NCI-H446 (cell line): ENCODE results near the gene IFT122.
"Not testable (repeated sequence)": the region's sequence is repeated elsewhere in the genome, so short reads cannot be mapped to it uniquely, and the experiment has no call there.

Experiments
- DNase-seq, 2 experiments: peaks; one replicate each; lab custom pipeline; 2025; lab: John Stamatoyannopoulos, UW

Gene IFT122

DNA sequence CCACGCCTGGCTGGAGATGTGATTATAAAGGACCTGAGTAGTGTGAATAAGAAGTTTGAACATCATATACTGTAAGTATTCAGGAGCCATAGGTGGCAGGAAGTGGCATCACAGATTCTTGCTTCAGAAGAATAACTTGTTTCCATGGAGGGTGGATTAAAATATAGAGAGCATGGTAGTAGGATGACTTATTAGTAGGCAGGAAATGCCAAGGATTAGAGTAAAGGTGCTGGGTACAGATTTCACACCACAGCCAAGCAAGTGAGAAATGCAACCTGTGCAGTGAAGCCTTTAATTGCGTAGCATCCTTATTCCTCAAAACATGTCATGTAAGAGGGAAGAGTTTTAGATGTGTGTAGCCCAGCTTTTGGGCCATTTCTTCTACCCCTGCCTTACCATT is 30.8 kb downstream of the IFT122 start:
- no peak for DNase-seq

DNA sequence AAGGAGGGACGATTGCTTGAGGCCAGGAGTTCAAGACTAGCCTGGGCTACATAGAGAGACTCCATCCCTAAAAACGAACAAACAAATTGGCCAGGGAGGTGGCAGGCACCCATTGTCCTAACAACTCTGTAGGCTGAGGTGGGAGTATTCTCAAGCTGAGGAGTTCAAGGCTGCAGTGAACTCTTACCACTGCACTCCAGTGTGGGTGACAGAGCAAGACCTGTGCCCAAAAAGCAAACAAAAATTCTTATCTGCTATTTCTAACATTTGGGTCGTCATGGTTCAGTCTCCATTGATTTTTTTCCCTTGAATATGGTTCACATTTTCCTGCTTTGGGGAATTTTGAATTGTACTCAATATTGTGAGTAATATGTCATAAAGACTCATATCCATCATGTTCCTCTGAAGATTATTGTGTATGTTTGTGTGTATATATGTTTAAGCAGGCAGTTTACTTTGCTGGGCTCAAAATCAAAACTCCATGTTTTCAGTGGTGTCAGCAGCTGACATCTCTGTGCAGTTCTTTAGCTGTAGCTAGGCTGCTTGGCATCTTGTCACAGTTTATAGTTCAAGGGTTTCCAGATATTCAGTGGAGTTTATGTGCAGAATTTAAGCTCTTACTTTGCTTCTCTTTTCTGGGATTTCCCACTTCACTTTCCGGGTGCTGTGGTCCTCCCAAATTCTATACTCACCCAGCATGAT is 33.2 kb downstream of the IFT122 start:
- no peak for DNase-seq

DNA sequence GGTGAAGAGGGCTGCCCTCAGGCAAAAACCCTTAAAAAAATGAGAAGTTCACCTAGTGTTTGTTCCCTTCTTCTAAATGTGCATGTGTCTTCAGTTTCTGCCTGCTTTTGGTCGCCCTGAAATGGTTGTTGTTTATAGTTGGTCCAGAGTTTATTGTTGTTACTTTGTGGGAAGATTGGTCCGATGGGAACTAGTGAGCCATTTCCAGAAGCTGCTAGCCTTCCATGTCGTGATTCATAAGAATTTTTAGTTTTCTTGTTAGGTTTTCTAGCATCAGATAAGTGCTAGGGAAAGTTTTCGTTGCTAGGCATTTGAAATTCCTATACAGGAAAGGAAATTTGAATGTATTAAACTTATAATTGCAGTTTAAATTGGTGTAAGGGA is 33.7 kb downstream of the IFT122 start:
- no peak for DNase-seq

DNA sequence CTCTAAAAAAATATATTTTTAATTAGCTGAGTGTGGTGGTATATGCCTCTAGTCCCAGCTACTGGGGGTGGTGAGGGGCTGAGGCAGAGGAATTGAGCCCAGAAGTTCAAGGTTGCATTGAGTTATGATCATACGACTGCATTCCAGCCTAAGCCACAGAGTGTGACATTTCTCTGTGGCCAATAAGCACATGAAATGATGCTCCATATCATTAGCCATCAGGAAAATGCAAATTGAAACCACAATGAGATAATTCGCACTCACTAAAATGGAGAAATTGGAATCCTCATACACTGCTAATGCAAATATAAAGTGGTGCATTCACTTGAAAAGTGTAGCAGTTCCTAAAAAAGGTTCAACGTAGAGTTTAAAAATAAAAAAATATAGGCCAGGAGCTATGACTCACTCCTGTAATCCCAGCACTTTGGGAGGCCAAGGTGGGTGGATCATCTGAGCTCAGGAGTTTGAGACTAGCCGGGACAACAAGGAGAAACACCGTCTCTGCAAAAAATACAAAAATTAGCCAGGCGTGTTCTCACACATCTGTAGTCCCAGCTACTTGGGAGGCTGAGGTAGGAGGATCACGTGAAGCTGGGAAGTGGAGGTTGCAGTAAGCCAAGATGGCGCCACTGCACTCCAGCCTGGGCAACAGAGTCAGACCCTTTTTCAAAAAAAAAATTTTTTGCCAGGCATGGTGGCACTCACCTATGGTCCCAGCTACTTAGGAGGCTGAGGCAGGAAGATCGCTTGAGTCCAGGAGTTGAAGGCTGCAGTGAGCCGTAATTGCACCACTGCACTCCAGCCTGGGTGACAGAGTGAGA is 35.2 kb downstream of the IFT122 start:
- no peak for DNase-seq

DNA sequence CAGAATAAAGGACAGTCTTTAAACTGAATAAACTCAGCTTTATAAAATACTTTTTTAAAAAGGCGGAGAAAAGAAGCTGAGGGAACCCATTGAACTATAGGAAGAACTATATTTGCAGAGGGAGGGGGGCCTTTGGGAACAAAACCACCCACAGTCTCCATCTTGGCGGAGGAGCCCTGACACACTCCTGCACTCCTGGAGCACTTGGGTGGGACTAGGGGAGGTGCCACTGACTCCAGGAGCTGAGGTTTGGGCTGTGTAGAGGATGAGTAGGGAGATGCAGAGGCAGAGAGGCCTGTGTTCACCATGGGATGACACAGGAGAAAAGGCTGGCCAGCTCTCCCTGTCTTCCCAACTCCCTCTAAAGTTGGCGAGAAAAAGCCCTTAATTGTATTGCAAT is 35.8 kb downstream of the IFT122 start:
- DNase-seq, result no peak

DNA sequence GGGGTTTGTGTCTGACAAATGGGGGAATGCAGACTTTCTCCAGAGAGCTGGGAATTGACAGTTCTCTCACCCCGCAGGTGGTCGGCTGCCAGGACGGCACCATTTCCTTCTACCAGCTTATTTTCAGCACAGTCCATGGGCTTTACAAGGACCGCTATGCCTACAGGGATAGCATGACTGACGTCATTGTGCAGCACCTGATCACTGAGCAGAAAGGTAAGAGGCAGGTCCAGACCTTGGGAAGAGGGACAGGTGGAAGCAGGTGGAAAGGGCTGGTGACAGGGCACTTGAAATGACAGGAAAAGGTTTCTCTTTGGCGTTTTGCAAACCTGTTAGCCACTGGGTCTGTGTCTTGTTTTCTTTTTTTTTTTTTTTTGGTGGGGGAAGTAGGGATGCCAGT is 36.6 kb downstream of the IFT122 start:
- no peak for DNase-seq

DNA sequence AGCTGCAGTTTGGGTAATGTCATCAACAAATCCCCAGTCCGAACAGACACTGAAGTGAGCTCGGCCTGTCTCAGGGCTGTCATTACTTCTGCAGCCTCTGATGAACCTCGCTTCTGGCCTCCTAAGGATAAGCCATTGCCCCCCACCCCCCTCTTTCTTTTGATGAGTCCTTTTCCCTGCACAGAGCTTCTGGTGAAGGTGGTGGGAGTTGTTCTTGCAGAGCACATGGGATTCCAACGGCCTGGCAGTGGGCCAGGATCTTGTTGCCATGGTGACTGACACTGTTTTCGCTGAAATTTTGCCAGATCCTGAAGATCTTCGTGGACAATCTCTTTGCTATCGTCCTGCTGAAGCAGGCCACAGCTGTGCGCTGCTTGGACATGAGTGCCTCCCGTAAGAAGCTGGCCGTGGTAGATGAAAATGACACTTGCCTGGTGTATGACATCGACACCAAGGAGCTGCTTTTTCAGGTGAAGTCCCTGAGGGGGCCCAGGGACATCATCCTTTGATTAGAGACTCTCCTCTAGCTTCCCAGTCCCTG is 41.3 kb downstream of the IFT122 start:
- DNase-seq, result peak in 1 of 2 experiments; percentile 36

DNA sequence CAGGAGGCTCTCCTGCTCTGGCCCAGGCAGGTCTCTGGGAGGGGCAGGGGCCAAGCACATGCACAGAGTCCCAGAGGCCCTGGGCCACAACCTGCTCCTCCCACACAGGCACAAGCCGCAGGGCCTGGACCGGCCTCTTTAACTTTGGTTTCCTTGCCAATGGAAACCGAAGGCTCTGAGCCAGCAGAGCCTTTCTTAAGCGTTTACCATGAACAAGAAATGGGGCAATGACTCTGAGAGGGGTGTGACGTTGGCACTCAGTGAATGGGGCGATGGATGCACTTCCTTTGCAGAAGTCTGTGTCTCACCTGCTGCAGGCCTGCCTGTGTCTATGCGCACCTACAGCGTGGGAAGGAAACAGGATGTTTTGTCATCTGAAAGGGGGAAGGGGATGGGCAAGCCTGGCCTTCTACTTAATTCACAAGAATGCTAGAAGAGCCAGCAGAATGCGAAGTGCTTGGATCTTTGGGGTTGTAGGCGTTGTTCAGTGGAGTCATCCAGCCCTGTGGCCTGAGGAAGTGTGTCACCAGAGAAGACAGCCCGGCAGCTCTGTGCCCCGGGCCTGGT is 41.8 kb downstream of the IFT122 start:
- DNase-seq, result no peak

DNA sequence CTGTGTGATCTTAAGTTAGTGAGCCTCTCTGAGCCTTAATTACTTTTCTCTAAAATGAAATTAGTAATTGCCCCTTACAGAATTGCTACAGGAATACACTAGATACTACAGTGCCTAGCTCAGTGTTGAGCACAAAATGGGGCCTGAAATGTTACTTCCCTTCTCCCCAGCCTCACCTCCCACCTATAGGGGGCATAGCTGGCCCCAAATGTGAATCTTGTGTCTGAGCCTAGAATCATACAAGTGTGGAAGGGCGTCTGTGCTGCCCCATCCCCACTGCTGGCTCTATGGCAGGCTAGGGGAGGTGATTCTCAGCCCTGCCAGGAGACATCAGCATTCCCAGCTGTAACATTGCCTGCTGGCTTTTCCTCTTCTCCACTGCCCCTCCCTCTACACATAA is 42.7 kb downstream of the IFT122 start:
- no peak for DNase-seq

DNA sequence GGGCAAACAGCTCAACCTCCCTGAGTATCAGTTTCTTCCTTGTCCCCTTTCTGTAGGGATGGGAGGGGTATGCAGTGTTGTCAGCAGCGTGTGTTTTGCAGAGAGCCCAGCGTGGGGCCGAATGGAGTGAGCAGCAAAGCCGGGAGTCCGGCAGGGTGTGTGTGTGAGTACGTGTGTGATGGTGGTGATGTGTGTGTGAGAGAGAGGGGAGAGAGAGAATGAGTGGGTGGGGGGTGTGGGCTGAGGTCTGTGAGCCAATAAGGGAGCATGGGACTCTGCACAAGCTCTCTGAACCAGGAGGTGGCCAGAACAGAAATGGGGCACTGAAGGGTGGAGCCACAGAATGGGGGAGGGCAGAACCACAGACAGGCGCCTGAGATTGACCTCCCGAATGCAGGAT is 43.8 kb downstream of the IFT122 start:
- DNase-seq, result no peak

DNA sequence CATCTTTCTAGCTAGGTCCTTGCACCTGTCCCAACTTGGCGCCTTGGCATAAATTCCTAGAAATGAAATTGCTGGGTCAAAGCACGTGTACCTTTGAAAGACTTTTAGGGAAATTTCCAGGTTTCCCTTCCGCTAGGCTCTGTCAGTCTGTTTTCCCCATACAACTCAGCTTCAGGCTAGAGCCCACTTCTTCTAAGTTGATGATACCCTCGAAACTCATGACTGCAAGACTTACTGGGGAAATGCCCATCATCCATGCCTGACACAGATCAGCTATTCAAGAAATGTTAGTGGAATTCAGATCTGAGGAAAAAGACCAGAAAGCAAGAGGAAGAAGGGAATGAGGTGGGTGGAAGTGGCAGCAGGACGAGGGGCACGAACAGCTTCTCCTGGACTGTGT is 45.1 kb downstream of the IFT122 start:
- not testable (repeated sequence) for DNase-seq

DNA sequence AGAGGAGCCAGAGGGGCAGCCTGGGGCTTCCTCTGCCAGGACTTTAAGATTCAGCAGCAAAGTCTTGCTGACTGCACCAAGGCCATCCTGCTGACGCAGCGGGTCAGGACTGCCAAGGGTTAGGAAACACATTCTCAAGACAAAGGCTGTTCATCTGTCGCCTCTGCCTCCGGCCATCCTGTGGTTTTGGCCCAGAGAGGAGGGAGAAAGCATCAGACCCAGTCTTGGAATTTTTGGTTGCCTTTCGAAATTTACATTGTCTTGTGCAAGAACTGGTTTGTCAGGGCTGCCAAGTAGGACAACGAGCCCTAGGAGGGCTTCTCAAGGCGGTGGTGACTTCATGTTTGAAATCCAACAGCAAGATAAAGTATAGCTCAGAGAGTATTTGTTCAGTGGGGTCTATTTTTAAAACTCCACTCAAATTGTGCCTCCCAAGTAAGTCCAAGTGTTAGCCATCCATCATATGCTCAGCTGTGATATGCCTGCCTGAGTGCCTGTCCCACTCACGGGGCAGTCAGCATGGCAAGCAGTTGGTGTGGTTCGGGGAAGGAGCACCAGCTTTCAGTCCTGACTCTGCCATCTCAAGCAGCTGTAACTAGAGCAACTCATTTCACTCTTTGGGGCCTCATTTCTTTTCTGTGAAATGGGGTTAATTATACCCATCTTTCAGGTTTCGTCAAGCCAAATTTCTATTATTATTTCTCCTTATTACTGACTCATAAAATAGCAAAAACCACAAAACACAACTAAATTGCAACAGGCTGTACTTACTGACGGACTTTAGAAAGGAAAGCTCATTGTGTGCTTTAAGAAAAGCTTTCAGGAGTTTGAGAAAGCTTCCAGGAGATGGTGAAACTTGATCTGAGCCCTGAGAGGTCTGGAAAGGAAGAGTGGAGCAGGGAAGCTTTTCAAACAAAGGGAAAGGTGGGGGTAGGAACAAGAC is 46.0 kb downstream of the IFT122 start:
- no peak for DNase-seq

DNA sequence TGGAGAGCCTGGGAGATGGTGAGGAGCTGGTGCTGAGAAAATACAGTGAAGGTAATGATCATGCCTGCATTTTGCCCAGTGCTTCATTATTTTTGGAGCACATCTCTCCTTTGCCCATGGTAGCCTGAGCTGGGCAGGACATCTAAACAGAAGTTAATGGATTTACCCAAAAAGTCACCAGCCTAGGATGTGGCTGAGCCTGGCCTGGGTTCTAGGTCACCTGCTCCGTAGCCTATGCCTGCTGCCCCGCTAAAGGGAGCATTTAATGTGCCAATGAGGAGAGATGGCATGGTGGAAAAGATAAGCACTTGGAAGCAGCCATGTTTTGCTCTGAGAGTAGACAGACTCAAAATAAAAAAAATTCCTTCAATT is 46.6 kb downstream of the IFT122 start:
- no peak for DNase-seq

DNA sequence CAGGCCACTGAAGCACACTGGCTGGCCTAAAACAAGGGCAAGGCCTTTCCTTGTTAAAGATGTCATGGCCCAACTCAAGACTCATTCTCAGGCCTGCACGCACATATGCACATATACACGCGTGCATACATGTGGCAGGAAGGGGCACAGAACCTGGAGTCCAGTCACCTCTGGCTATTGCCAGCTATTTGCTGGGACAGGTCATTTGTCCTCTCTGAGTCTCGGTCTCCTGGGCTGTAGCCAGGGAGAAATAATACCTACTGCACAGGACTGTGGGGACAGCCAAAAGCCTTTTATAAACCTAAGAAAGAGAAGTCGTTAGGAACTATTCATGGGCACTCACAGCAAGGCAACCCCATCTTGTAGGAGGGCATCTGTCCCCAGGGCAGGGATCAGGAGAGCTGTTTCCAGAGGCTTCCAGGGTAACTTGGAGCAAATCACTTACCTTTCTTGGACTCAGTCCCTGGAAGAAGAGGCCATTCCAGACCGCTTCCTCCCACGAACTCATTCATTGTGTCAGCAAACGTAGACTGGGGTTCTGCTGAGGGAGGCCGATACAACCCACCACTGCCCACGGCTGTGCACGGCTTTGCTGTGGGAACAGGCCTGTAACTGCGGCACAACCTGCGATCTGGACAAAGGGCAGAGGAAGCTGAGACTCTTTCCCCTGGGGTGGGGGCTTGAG is 47.3 kb downstream of the IFT122 start:
- no peak for DNase-seq

DNA sequence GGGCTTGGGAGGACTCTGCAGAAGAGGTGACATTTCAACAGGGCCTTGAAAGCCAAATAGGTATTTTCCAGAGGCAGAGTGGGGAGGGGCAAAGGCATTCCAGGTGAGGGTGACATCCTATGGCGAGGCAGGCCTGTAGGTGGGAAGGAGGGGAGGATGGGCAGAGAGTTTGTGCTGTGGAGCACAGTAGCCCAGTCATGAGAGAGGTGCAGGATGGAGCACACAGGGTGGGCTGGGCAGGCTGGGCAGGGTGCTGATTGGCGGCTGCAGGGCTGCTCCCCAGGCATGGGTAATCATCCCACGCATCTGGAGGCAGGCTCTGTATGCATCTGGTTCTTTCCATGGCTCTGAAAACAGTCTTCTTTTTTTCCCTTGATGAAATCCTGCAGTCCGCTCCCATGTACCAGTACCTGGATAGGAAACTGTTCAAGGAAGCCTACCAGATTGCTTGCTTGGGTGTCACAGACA is 47.9 kb downstream of the IFT122 start:
- not testable (repeated sequence) for DNase-seq

DNA sequence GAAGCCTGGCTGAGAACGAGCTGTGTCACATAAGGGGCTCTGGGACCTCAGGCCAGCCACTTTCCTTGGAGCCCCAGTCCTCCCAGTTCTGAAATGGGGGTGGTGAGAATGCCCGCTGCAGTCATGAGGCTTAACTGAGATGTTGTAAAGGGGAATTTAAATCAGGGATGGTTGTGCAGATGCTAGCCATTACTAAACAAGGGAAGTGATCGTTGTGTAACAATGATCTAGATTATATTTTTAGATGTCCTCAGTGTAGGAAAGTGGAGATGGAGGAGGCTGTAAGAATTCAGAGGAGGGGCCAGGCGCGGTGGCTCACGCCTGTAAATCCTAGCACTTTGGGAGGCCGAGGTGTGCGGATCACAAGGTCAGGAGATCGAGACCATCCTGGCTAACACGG is 49.2 kb downstream of the IFT122 start:
- DNase-seq, result not testable (repeated sequence)

DNA sequence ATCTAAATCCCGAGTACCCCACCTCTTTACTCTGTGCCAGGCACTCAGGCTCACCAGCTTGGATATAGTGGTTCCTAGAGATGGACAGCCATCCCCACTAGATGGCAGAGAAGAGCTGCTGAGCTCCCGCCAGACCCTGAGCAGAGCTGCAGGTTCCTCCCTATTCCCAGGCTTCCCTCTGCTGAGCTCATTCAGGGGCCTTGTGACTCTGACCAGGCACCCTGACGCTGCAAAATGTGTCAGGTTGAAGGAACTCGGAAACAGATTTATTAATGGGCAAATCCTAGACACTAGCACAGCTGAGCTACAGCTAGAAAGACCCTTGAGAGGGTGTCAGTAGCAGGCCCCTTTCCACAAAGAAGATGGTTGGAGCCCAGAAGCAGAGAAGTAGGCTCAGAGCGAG is 50.2 kb downstream of the IFT122 start:
- DNase-seq, result peak; percentile 74 to 88

DNA sequence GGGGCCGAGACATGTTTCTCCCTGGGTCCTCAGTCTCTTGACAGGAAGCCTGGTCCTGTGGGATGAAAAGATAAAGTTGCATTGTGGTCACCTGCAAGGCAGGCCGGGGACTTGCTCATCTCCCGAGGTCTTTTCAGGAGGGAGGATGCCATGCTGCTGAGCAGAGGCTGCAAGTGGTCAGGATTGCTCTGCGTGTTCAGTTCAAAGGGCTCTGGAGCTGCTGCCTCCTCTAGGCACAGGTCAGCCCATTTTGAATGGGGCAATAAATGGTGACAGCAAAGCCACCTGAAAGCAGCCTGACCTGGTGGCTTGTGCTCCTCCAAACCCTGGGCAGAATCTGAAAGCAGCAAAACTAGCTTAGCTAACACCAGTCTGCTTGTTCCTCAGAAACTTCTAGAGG is 51.1 kb downstream of the IFT122 start:
- DNase-seq, result not testable (repeated sequence)

DNA sequence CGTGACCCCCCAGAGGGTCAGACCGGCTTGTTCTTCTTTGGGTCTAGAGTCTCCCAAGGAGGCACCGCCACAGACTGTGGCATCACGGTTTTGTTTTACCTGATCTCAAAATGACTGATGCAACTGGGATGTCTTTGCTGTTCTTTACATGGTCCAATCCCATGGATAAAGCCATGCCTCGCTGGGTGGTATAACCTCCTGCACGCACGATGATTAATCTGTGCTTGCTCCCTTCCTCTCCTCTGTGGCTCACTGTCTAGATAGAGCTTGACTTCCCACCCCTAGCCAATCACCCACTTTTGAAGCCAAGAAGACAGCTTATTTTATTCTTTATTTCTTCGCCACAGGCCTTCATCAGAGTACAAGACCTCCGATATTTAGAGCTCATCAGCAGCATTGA is 51.8 kb downstream of the IFT122 start:
- DNase-seq, result no peak

DNA sequence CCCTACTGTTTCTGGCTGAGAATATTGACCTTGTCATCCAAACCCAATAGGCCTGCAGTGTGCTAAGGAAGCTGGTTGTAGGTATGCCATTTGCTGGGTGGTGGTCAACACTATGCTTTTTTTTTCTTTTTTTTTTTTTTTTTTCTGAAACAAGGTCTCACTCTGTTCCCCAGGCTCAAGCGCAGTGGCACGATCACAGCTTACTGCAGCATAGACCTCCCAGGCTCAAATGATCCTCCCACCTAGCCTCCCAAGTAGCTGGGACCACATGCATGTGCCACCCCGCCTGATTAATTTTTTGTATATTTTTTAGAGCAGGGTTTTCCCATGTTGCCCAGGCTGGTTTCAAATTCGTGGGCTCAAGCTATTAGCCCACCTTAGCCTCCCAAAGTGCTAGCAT is 52.7 kb downstream of the IFT122 start:
- DNase-seq, result no peak

DNA sequence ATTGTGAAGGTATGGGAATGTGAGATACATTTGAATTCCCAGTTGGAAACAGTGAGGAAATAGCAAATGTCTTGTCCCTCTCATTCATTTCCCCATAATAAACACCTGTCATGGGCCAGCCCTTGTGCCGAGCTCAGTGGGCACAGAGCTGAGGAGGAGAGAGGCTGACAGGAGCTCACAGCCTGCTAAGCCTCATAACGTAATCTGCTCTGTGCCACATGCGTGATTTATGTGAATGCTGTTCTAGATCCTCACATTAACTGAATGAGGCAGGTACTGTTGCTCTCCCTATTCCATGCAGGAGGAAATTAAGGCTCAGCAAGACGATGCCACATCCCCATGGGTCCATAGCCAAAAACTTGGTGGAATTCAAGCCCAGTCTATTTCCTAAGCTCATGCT is 53.2 kb downstream of the IFT122 start:
- DNase-seq, result no peak
